HG03095 (cell line): ENCODE data around the gene MS4A6A.
"Not testable (repeated sequence)": the region's sequence is repeated elsewhere in the genome, so short reads cannot be mapped to it uniquely, and the experiment has no call there.

Experiments used
- ATAC-seq: cut with Tn5 transposase; IDR thresholded peaks from one replicate; pipeline ENCODE4 v1.9.1; 2021; ENCODE audit warnings: moderate library complexity; ENCODE audit not compliant: unreplicated experiment

MS4A6A gene

DNA sequence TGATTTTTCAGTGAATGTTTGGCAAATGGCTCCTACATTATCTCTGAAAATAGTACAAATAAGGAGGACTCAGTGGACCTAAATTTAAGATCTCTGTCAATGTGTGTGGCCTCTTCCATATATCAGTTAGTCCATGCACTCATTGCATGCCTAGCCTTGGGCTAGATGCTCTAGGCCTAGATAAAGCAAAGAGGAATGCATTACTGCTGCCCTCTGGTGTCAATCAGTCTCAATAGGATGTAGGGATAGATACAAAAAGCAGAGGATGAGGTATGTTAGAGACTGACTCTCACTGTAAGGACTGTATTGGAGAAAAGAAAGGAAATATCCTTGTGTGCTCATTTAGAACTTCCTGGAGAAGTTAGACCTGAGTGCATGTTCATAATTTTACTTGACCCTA lies 52.4 kb downstream of the MS4A6A start:
- no peak for ATAC-seq

DNA sequence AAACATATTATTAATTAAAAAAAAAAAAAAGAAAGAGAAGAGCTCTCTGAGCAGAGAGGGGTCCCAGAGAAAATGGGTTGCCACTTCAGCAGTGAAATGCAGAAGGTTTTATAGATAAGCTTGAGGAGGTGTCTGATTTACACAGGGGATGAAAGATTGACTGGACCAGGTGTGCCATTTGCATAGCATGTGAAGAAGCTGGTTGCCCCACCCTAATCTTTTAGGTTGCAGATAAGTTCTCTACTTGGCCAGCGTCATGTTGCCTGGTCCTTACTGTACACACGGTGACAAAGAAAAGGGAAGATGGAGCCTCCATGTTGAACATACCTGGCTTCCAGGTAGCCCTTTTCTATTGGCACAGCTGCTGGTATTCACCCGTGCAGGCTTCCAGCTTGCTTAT lies 53.0 kb downstream of the MS4A6A start:
- no peak for ATAC-seq

DNA sequence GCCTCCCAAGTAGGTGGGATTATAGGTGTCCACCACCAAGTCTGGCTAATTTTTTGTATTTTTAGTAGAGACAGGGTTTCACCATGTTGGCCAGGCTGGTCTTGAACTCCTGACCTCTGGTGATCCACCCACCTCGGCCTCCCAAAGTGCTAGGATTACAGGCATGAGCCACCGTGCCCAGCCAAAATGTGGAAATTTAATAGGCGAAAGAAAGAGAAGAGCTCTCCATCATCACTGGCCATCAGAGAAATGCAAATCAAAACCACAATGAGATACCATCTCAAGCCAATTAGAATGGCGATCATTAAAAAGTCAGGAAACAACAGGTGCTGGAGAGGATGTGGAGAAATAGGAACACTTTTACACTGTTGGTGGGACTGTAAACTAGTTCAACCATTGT lies 54.0 kb downstream of the MS4A6A start:
- ATAC-seq: not testable (repeated sequence)

DNA sequence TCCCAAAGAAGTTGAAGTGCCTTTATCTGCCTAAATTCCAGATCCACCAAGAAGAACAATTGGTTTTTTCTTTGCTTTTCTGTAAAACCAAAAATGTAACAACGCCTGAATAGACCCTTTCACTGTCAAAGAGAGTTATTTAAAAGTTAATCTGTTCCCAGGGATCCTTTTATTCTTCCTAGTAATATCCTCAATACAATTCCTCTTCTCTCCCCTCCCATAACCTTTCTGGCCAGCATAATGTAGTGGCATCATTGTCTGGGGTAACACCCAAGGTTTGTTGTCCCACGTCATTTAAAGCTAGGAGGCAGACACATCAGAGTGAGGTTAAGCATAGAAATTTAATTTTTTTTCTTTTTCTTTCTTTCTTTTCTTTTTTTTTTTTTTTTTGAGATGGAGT lies 54.5 kb downstream of the MS4A6A start:
- ATAC-seq: no peak

DNA sequence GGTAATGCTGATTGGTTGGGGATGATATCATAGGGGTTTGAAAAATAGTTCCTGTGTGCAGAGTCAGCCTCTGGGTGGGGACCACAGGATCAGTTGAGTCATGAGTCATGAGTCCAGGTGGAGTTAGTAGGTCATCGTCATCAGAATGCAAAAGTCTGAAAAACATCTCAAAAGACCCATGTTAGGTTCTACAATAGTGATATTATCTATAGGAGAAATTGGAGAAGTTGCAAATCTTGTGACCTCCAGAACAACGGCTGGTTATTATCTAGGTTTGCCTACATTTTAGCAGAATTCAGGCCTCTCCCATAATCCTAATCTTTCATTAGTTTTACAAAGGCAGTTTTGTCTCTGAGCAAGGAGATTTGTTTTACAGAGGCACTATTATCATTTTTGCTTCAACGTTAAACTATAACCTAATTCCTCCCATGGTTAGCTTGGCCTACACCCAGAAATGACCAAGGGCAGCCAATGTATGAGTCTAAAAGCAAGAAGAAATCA lies 55.5 kb downstream of the MS4A6A start:
- no peak for ATAC-seq

DNA sequence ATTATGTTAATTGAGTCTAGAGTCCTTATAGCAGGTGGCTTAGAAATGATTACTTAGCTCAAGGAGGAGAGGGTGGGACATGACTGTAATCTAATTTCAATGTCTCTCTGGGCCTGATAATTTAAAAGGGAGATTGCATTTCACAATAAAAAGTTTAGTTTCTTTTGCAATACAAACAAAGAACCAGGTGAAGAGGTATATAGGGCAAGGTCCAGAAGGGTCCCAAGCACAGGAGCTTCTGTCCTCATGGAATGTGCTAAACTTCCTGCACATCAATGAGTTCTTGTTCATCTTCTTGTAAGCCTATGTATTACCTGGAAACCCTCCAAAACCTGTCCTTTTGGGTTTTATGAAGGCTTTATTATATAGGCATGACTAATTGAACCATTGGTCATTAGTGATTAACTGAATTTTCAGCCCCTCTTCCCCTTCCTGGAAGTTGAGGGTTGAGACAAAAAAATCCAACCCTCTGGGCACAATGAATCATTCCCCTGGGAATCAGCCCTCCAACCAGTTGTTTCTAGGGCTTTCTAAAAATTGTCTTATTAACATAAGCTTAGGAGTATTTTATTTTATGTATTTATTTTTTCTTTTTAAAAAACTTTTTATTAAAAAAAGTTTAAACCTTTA lies 56.8 kb downstream of the MS4A6A start:
- no peak for ATAC-seq

DNA sequence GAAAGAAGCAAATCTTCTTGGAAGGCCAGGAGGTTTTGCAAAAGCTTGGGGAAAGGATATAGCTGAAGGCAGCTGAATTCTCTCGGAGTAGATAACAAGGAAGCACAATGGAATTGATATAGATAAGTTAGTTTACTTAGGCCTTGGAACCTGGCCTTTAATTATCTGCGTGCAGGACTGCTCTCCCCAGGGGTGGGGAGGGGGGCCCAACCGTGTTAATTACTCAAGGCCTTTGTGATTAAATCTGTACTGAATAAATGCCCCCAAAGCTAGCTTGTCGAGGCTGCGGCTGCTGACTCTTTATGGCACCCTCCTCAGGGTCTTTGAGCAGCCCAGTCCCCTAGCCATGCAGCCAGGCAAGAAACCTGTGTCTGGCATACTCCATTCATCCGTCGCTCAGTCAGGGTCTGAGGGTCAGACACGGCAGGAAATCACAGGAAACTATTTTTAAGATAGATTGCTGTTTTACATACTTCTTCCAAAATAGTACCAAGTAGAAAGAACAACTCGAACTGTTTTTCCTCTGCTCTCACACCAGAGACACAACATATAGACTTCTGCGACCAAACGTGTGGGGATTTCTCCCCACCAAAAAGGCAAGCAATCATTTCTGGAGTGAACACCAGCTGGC lies 58.0 kb downstream of the MS4A6A start:
- ATAC-seq: no peak
